Activated CD8-positive, alpha-beta T cell treated with anti-CD3 and anti-CD28 coated beads for 36 hours (primary cell): ENCODE measurements around the gene ATP6AP2. TPM values are rescaled to one million over a fixed set of nuclear protein-coding genes. Genes with fewer than 3 reads are reported as not detected.
"Not testable (repeated sequence)": the region's sequence is repeated elsewhere in the genome, so short reads cannot be mapped to it uniquely, and the experiment has no call there.

Experiments used
- ATAC-seq: fragments of 200-7000 bp; cut with Tn5 transposase; one replicate; pipeline ENCODE4 v1.10.0; 2021; ENCODE audit warnings: mild to moderate bottlenecking, moderate library complexity
- CTCF ChIA-PET: fragments of 350-600 bp; sonication (Branson Sonifier 250); formaldehyde crosslinking; loops from one replicate; lab custom pipeline; 2021; ENCODE audit warnings: antibody characterized with exemption; lab: Charles Lee
- POLR2A ChIA-PET: fragments of 350-600 bp; sonication (Branson Sonifier 250); formaldehyde crosslinking; loops from one replicate; lab custom pipeline; 2021; ENCODE audit warnings: antibody characterized with exemption; lab: Charles Lee
- DNase-seq: peaks from one replicate; pipeline ENCODE4 v3.0.0-alpha.2; 2020
- H3K27ac Mint-ChIP-seq: one replicate; pipeline ENCODE4 v1.8.0; 2021; ENCODE audit warnings: mild to moderate bottlenecking, mixed read lengths
- H3K27me3 Mint-ChIP-seq: one replicate; pipeline ENCODE4 v1.8.0; 2021; ENCODE audit warnings: mixed read lengths
- H3K36me3 Mint-ChIP-seq: one replicate; pipeline ENCODE4 v1.8.0; 2021; ENCODE audit warnings: low read depth, mixed read lengths
- H3K4me1 Mint-ChIP-seq: one replicate; pipeline ENCODE4 v1.8.0; 2021; ENCODE audit warnings: low read depth, mixed read lengths
- H3K4me3 Mint-ChIP-seq: one replicate; pipeline ENCODE4 v1.8.0; 2021; ENCODE audit warnings: mild to moderate bottlenecking, moderate library complexity, mixed read lengths
- H3K9me3 Mint-ChIP-seq: one replicate; pipeline ENCODE4 v1.8.0; 2021; ENCODE audit warnings: mixed read lengths
- intact Hi-C: fragments of 100-400 bp; cut with micrococcal nuclease; formaldehyde crosslinking; loops from one replicate; pipeline ENCODE4 v1.10.0; 2022
- total RNA-seq, 2 experiments: library from RNA; stranded (reverse); gene quantifications; one replicate each; pipeline ENCODE4 v1.2.3, GENCODE V29; 2021
- TF ChIP-seq, protein P1 (sequence below): fragments of 200-600 bp; IDR thresholded peaks from one replicate; pipeline ENCODE4 v1.8.0; 2022; ENCODE audit warnings: antibody characterized with exemption, mild to moderate bottlenecking

Gene ATP6AP2
- total RNA-seq, 2 experiments from 2014 or later, result 42.9 to 45.5 TPM

DNA sequence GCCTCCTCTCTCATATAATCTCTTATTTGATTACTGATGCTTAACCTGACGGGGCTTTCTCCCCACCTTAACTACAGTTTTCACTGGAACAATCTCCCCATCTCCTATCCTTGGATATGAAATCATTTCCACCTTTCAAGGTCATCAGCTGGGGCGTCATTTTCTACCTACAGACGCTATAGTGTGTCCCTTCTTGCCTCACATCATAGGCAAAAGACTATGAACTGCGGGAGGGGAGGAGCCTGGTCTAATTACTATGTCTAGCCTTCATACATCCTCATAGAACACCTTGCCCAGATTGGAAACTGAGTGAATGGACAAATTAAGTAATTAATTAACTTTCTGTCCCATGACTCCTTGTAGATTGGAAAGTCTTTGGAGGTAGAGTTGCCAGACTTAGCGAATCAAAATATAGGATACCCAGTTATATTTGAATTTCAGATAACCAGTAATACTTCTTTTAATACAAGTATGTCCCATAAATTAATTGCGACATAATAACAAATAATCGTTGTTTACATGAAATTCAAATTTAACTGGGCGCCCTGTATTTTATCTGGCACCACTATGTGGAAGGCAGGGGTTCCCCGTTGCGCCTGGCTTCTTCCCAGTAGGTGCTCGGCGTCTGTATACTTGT is 752 bp upstream of the ATP6AP2 start:
- intact Hi-C loops, result loop anchor here (10.0 kb wide), 1 partner anchor 65 kb away; the partner anchor contains the start of gene CXorf38
- Mint-ChIP-seq H3K36me3 (no peaks in the 10 kb centered on the region), H3K4me1 (peaks cover 24% of the 10 kb centered on the region), H3K27me3 (no peaks in the 10 kb centered on the region), H3K27ac (peak overlapping the region; percentile 87), H3K9me3 (no peaks in the 10 kb centered on the region), H3K4me3 (peak overlapping the region; percentile 83)
- DNase-seq (no peak), ATAC-seq (no peak)
- TF ChIP-seq, protein P1, sequence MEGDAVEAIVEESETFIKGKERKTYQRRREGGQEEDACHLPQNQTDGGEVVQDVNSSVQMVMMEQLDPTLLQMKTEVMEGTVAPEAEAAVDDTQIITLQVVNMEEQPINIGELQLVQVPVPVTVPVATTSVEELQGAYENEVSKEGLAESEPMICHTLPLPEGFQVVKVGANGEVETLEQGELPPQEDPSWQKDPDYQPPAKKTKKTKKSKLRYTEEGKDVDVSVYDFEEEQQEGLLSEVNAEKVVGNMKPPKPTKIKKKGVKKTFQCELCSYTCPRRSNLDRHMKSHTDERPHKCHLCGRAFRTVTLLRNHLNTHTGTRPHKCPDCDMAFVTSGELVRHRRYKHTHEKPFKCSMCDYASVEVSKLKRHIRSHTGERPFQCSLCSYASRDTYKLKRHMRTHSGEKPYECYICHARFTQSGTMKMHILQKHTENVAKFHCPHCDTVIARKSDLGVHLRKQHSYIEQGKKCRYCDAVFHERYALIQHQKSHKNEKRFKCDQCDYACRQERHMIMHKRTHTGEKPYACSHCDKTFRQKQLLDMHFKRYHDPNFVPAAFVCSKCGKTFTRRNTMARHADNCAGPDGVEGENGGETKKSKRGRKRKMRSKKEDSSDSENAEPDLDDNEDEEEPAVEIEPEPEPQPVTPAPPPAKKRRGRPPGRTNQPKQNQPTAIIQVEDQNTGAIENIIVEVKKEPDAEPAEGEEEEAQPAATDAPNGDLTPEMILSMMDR, result no peak
- ChIA-PET POLR2A (interaction anchor here (0.8 kb wide), 1 partner anchor 15 kb away, joined by 3 read pairs; no protein-coding TSS in a partner anchor), CTCF (interaction anchor here (1.0 to 2.9 kb wide), 3 partner anchors 9 to 36 kb away, joined by 3 to 13 read pairs (median 4); no protein-coding TSS in a partner anchor)

DNA sequence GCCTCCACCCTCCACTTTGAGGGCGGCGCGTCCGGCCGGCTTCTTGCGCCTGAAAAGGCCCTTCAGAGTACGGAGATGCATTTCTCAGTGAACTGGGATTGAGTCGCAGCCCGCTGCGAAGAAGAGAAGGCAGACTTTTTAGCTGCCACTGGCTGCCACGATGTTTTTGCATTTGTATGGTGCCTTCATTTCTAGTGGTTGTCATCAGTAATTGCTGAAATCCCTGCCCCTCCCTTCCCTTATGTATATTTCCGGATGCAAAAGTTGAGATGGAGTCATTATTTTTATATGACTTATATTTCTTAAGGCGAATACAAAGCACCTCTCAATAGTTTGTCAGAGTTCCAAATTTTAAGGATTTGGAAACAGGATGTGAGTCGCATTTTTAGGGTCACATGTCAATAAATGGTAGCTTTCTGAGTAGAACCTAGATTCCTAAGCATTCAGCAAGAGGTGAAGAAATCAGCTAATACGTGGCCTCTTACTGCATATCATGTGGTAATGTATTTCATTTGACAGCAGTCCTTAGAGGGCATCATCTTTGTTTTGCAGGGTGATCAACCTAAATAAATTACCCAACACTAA is 658 bp downstream of the ATP6AP2 start:
- TF ChIP-seq, protein P1, result no peak
- Mint-ChIP-seq H3K36me3 (no peaks in the 10 kb centered on the region), H3K9me3 (no peaks in the 10 kb centered on the region), H3K27me3 (no peaks in the 10 kb centered on the region), H3K4me3 (peak overlapping the region; percentile 75), H3K4me1 (peaks cover 33% of the 10 kb centered on the region), H3K27ac (peak overlapping the region; percentile 81)
- intact Hi-C loops, result loop anchor here (10.0 kb wide), 1 partner anchor 63 kb away; the partner anchor contains the start of gene CXorf38
- POLR2A ChIA-PET, result interaction anchor here (0.6 to 1.0 kb wide), 2 partner anchors 8 to 539 kb away, joined by 3 to 5 read pairs; no protein-coding TSS in a partner anchor
- ATAC-seq (no peak), DNase-seq (peak; percentile 15)
- CTCF ChIA-PET, result interaction anchor here (1.0 to 2.9 kb wide), 2 partner anchors 8 to 37 kb away, joined by 3 to 13 read pairs; no protein-coding TSS in a partner anchor

DNA sequence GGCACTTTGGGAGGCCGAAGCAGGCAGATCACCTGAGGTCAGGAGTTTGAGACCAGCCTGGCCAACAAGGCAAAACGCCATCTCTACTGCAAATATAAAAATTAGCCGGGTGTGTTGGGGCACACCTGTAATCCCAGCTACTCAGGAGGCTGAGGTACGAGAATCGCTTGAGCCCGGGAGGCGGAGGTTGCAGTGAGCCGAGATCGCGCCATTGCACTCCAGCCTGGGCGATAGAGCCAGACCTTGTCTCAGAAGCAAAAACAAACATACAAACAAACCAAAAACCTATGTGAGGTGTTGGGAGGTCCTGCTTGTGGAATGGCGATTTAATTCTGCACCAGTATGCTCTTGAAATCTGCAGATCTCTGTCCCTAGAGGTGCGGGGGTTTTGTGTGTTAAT is 1.4 kb downstream of the ATP6AP2 start:
- H3K27ac Mint-ChIP-seq, DNase-seq, H3K9me3 Mint-ChIP-seq, ATAC-seq, H3K36me3 Mint-ChIP-seq, H3K27me3 Mint-ChIP-seq: not testable (repeated sequence)
- Mint-ChIP-seq H3K4me1 (peaks cover 33% of the 10 kb centered on the region), H3K4me3 (peak overlapping the region; percentile 75)
- POLR2A ChIA-PET, result interaction anchor here (0.6 kb wide), 1 partner anchor 538 kb away, joined by 5 read pairs; no protein-coding TSS in a partner anchor
- CTCF ChIA-PET, result interaction anchor here (2.9 kb wide), 1 partner anchor 38 kb away, joined by 13 read pairs; no protein-coding TSS in a partner anchor
- intact Hi-C loops, result loop anchor here (10.0 kb wide), 1 partner anchor 63 kb away; the partner anchor contains the start of gene CXorf38

DNA sequence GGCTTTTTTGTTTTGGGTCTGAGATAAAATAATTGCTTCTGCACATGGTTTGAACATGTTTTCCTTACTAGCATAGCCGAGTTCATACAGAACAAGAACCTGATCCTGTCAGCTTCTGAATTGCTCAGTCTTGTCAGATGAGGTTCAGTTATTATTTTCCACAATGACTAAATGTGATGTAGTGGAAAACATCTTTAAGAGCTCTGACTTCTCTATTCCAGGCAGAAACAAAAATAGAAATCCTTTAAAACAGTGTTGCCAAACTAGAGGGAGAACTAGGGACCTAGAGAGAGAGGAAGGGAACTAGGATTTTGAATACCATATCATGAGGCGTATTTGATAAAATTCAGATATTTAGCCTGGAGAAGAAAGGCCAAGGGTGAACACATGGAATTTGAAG is 2.0 kb downstream of the ATP6AP2 start:
- intact Hi-C loops, result loop anchor here (10.0 kb wide), 1 partner anchor 62 kb away; the partner anchor contains the start of gene CXorf38
- no peaks in the 10 kb centered on the region for H3K36me3 Mint-ChIP-seq
- TF ChIP-seq, protein P1, result no peak
- no peaks in the 10 kb centered on the region for H3K27me3 Mint-ChIP-seq
- H3K9me3 Mint-ChIP-seq, result no peaks in the 10 kb centered on the region
- ChIA-PET CTCF (no interaction called here), POLR2A (no interaction called here)
- H3K4me1 Mint-ChIP-seq, result peaks cover 39% of the 10 kb centered on the region
- H3K27ac Mint-ChIP-seq, result no peak overlapping the region
- H3K4me3 Mint-ChIP-seq, result peak overlapping the region; percentile 75
- no peak for DNase-seq
- no peak for ATAC-seq

DNA sequence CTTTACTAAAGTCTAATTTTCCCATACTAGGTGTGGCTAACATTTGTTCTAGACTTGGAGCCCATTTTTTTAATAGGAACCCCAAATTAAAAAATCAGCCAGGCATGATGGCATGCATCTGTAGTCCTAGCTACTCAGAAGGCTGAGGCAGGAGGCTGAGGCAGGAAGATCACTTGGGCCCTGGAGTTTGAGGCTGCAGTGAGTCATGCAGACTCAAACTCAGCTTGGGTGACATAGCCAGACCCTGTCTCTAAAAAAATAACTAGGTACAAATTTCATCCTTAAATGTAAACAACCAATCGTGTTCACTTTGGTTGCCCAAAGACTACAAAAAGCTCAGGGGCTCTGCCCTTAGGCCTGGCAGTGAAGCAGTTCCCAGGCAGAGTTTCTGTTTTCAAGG is 6.9 kb downstream of the ATP6AP2 start:
- DNase-seq, H3K27ac Mint-ChIP-seq, H3K4me3 Mint-ChIP-seq, POLR2A ChIA-PET, H3K36me3 Mint-ChIP-seq, ATAC-seq, CTCF ChIA-PET, H3K9me3 Mint-ChIP-seq, H3K27me3 Mint-ChIP-seq: not testable (repeated sequence)
- intact Hi-C loops, result loop anchor here (10.0 kb wide), 1 partner anchor 57 kb away; the partner anchor contains the start of gene CXorf38
- peaks cover 48% of the 10 kb centered on the region for H3K4me1 Mint-ChIP-seq

DNA sequence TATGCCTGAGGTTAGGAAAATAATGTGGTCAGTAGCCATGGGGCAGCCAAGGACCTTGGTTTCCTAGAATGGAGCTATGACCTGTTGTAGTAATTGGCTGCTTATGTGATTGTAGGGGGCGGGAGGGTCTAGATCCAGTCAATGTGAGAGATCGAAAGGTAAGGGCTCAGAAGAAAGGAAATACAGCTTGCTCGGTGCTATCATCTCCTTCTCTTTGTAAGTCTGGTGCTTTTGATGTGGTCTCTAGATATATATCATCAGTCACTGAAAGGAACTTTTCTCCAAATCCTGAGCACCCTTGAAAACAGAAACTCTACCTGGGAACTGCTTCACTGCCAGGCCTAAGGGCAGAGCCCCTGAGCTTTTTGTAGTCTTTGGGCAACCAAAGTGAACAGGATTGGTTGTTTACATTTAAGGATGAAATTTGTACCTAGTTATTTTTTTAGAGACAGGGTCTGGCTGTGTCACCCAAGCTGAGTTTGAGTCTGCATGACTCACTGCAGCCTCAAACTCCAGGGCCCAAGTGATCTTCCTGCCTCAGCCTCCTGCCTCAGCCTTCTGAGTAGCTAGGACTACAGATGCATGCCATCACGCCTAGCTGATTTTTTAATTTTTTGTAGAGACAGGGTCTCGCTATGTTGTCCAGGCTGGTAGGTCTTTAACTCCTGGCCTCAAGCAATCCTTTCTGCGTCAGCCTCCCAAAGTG is 9.0 kb downstream of the ATP6AP2 start:
- peak; percentile 55 for DNase-seq
- not testable (repeated sequence) for H3K27me3 Mint-ChIP-seq, H3K4me3 Mint-ChIP-seq

More for the DNA sequence above, 9.0 kb downstream of the ATP6AP2 start:
- H3K4me1 Mint-ChIP-seq, result peaks cover 41% of the 10 kb centered on the region
- ChIA-PET POLR2A (interaction anchor here (1.0 kb wide), 1 partner anchor 9 kb away, joined by 3 read pairs; the partner anchor contains the start of gene ATP6AP2), CTCF (interaction anchor here (0.6 to 1.5 kb wide), 5 partner anchors 9 to 51 kb away, joined by 3 to 7 read pairs (median 3); partner anchors contain the start of gene ATP6AP2)
- H3K36me3 Mint-ChIP-seq, result peaks cover 17% of the 10 kb centered on the region
- H3K9me3 Mint-ChIP-seq, result not testable (repeated sequence)
- peak overlapping the region; percentile 59 for H3K27ac Mint-ChIP-seq
- intact Hi-C loops, result loop anchor here (10.0 kb wide), 1 partner anchor 55 kb away; the partner anchor contains the start of gene CXorf38
- peak; percentile 94 for ATAC-seq
